Head of caudate nucleus (tissue), 42 donors: ENCODE results near the gene PLEKHH1.

Source experiments
- DNase-seq, 42 donors: peaks; one replicate each; pipeline versions ENCODE4 v3.0.0 to v3.0.0-alpha.2; 2020 to 2021; ENCODE audit warnings: mixed read lengths in 7 of 42
- intact Hi-C: fragments of 100-400 bp; cut with DNase I; formaldehyde crosslinking; loops from one replicate; pipeline ENCODE4 v1.15.0; 2022

The PLEKHH1 gene

DNA sequence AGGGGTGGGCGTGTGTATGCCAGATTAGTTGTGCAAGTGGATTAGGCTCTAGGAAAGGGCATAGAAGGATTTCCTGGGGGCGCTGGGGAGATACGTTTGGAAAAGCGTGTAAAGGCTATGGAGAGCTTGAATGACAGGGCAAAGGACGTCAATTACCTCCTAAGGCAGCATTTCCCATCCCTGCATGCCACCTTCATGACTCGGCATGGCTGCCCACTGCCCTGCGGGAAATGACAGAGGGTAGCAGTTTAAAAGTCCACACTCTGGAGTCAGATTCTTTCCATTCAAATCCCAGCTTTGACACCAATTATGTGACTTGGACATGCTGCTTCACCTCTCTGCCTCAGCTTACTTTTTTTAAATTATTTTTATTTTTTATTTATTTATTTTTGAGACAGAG is 29.8 kb upstream of the PLEKHH1 start:
- no peak for DNase-seq
- intact Hi-C loops: no loop called here

DNA sequence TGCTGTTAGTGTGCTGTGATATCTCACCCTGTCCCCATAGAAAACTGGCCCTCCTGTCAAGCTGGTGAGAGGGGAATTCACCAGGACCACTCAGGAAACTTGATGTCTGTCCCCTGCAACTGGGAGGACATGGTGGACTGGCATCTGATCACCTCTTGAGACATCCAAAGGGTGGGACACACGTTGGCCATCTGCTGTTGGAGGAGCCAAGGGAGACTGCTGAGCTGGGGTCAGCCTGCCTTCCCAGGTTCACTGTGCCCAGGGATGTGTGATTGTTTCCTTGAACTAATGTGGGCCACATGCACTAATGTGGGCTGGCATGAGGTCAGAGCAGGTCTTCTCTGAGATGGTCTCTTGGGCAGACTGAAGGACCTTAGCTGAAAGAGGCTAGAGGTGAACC is 27.8 kb upstream of the PLEKHH1 start:
- DNase-seq: no peak
- intact Hi-C loops: no loop called here

DNA sequence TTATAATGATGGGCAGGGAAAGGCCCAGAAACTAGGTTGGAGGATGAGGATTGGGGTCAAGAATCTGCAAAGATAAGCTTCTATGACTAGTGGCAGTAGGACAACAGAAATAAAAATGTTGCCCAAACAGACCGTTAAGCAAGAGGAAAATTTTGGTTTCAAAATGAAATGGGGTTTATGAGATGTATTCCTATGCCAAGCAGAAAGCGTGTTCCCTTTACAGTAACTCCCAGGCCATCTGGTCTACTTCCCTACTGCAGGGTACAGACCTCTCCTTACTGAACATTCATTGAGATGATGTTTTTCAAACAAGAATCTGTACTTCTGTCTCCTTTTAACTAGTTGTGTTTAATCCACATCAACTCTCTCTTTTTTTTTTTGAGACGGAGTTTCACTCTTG is 24.1 kb upstream of the PLEKHH1 start:
- DNase-seq: no peak
- intact Hi-C loops: no loop called here

DNA sequence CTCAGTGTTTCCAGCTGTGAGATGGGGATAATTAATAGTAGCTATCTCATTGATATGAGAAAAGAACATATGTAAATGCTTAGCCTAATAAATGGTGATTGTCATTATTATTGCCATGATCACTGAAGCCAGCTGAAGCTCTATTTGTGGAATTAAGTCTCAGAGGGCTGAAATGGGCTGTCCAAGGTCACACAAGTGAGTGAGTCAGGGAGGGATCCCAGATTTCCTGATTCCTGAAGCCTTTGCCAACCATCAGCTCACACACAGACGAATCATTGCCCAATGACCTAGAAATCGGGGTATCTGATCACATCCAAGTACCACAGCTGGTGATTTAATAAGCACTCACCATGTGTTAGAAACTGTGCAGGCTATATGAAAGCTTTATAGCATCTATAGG is 23.0 kb upstream of the PLEKHH1 start:
- intact Hi-C loops: loop anchor here (10.0 kb wide), 2 partner anchors 75 to 155 kb away; no protein-coding TSS in a partner anchor
- no peak for DNase-seq

DNA sequence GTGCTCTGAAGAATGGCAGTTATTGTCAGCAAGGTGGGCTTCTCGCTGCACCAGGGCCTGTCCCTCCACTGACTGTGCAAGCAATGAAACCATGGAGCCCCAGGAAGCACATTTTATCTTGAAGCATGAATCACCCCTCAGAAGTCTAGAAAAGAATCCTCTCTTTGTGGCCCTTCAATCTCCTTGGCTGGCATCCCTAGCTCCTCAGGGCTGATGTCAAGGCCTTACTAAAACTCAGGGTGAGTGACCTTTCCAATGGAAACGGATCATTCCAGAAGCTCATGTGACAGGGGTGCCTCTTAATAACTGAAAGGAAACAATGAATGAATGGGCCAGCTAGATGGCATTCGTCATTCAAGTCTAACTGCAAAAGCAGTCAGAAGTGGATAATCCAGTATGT is 22.3 kb upstream of the PLEKHH1 start:
- peak in 2 of 42 donors; percentile 44 to 51 for DNase-seq
- intact Hi-C loops: loop anchor here (10.0 kb wide), 2 partner anchors 76 to 154 kb away; no protein-coding TSS in a partner anchor

DNA sequence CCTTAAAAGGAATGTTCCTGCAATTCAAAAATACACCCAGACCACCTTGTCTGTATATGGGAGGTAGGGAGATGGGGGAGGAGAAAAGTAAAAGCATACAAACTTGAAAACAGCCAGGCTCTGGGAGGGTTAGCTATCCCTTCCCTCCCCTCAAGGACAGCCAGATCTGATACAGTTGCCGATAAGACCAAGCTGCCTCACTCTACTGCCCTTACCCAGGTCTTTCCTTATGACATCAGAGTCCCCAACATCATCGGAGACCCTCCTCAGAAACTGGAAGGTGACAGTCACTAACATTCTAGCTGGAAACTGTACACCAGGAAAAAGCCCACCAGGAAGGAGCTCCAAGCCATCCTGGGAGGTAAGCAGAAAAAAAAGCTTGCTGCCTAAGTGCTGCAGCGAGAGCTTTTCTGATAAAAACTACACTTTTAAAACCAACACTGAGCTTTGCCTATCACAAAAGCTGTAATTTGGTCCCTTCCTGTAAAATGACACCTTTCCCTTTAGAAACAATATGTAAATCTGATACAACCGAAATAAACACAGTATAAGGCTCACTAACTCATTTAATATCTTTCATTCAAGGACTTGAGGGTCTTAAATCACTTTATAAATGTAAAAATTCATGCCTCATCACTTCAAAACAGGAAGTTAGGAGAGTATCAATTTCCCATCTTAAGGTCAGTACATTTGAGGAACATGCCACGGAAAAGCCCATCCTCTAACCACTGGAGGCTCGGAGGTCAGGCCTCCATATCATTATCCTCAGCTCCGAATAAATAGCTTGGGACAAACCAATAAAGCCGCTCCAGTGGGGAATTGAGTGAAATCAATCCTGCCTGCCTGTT is 20.4 kb upstream of the PLEKHH1 start:
- intact Hi-C loops: loop anchor here (10.0 kb wide), 2 partner anchors 78 to 152 kb away; no protein-coding TSS in a partner anchor
- no peak for DNase-seq

DNA sequence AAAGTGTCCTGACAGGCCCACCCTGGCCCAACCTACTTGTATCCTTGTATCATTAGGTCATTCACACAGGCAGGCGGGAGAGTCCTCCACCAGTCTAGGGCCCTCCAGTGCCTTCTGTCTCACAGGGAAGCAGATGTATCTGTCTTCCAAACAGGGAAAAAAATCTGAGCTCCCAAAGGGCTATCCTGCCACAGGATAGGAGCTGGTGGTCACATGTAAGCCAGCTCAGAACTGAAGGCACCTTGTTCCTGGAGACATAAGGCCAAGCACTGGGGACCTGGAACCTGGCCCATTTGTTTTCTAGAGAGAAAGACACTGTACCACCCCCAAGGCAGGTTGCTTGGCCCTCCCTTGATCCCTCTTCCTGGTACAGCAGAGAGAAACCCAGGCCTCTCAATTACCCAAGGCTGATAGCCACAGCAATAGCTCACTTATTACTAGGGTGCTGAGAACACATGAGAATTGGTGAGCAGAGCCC is 19.4 kb upstream of the PLEKHH1 start:
- intact Hi-C loops: loop anchor here (10.0 kb wide), 2 partner anchors 79 to 151 kb away; no protein-coding TSS in a partner anchor
- DNase-seq: no peak

DNA sequence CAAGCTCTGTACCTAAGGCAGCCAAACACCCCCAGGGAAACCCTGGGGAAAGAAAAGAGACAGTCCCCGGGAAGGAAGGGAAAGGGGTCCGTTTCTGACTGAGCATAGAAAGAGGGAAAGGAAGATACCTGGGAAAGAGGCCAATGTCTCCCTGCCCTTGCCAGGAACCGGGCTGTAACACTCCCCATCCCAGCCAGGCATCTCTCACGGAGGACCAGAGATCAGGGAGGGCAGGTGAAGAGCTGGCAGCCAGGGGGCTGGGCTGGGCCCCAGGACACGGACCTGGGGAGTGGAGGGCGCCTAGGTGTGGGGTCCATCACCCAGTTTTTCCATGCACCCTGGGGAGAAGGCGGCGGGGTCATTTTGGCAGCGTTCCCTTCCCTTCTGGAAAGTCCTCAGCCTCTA is 18.9 kb upstream of the PLEKHH1 start:
- peak in 1 of 42 donors; percentile 17 for DNase-seq
- intact Hi-C loops: loop anchor here (10.0 kb wide), 2 partner anchors 79 to 151 kb away; no protein-coding TSS in a partner anchor

DNA sequence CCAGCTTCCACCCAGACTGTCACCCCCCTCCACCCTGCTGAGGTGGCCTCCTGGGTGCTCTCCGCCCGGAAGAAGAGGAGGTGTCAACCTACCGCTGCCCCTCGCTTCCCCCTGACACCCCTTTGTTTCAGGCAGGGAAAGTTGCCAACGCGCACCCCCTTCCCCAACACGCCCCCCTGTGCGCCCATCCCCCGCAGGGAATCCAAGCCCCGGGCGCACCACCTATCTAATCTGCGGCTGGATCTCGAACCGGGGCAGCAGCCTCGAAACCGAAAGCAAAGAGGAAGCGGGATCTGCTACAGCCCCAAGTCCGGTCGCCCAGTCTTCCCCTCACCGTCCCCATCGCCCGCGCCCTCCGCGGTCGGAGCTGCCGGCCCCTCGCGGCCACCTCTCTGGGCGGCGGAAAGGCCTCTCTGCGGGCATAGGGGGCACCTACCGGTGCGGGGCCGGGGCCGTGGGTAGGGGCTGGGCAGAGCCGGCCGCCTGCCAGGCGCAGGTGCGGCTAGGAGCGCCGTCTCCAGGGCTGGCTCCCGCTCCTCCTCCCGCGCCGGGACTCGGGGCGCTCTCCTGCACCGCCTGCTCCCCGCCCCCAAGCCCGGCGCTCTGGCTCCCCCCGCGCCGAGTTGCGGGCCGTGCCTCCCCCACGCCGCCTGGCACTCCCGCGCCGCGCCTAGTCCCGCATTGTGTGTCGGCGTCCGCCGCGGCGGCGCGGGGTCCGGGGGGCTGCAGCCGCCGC is 18.3 kb upstream of the PLEKHH1 start:
- DNase-seq: peak in 36 of 42 donors; percentile 41 to 80 (median 62)
- intact Hi-C loops: loop anchor here (10.0 kb wide), 2 partner anchors 80 to 150 kb away; no protein-coding TSS in a partner anchor

DNA sequence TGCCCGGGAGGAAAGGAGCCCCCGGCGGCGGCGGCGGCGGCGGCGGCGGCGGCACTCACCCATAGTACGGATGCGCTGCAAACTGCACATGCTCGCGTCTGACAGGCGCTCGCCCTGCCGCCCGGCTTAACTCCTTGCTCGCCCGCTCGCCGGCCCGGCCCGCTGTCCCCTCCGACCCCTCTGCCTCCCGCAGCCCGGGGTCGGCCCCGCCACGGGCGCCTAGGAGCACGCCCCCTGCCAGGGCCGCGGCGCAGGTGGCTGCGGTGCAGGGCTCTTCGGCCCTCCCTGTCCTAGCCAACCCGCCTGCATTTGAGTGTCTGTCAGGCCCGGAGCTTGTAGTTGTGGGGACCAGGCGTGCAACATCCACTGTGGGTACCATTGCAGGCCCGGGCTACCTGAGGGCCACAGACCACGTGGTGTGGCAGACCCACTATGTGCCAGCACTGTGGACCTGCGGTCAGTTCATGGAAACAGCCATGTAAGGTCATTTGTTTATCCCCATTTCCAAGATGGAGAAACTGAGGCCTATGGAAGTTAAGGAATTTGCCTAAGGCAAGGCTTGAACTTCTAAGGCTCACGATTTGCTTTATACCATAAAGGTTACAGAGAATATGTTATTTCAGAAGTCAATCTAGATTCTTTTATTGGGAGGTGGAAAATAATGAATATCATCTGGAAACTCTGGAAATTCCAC is 17.6 kb upstream of the PLEKHH1 start:
- intact Hi-C loops: loop anchor here (10.0 kb wide), 2 partner anchors 81 to 149 kb away; no protein-coding TSS in a partner anchor
- peak in 21 of 42 donors; percentile 34 to 77 (median 56) for DNase-seq

DNA sequence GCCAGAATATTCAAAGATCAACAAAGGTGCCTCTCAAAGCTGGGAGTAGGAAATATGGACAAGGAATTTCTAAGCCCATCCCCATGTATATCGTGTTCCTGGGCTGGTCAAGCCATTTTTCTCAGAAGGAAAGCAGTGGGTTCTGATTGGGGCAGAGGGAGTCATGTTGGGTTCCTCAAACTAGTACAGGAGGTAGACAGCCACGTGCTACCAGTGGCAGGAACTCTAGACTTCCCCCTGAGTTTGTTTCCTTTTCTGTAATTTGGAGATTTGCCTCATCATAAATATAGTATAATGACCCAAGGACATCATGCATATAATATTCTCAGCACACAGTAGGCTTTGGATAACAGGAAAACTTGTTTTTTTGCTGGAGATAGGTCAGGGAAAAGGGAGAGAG is 16.4 kb upstream of the PLEKHH1 start:
- peak in 1 of 42 donors; percentile 47 for DNase-seq
- intact Hi-C loops: loop anchor here (10.0 kb wide), 2 partner anchors 82 to 148 kb away; no protein-coding TSS in a partner anchor

DNA sequence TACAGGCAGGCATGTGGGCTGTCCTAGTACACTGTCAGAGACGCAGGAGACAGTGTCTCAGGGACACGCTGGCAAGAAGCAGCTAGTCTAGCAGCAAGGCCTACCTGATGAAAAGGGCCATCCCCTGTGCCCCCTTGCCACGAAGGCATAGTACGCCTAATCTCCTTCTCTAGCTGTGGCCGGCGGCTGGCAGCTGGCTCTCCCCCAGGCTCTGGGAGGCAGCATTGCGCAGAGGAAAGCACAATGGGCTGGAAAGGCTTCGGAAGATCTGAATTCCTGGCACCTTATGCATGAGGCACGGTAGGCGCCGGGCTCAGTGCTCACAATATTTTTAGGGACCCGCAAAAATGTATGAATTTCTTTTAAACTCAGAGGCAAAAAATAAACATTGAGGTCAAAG is 16.0 kb upstream of the PLEKHH1 start:
- DNase-seq: peak; percentile 48 to 90 (median 76)
- intact Hi-C loops: loop anchor here (10.0 kb wide), 2 partner anchors 82 to 148 kb away; no protein-coding TSS in a partner anchor

DNA sequence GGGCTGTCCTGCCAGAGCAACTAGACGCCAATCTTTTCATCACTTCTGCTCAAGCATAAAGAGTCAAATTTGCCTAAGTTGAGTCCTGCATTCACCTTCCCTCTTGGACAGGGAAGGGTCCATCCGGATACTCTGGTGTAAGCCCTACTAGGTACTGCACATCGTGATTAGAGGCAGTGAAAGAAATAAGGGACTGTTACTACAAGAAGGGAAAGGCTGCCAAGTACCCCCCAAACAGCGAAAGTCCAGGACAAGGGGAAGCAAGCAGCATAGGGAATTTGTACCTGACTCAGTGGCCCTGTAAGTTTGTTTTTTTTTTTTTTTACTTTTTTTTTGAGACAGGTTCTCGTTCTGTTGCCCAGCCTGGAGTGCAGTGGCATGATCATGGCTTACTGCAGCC is 13.7 kb upstream of the PLEKHH1 start:
- intact Hi-C loops: loop anchor here (10.0 kb wide), 2 partner anchors 85 to 145 kb away; no protein-coding TSS in a partner anchor
- DNase-seq: no peak

DNA sequence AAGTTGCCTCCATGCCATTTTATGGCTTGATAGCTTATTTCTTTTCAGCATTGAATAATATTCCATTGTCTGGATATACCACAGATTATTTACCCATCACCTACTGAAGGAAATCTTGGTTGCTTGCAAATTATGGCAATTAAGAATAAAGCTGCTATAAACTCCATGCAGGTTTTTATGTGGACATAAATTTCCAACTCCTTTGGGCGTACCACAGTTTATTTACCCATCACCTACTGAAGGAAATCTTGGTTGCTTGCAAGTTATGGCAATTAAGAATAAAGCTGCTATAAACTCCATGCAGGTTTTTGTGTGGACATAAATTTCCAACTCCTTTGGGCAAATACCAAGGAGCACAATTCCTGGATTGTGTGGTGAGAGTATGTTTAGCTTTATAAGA is 12.6 kb upstream of the PLEKHH1 start:
- intact Hi-C loops: no loop called here
- no peak for DNase-seq

DNA sequence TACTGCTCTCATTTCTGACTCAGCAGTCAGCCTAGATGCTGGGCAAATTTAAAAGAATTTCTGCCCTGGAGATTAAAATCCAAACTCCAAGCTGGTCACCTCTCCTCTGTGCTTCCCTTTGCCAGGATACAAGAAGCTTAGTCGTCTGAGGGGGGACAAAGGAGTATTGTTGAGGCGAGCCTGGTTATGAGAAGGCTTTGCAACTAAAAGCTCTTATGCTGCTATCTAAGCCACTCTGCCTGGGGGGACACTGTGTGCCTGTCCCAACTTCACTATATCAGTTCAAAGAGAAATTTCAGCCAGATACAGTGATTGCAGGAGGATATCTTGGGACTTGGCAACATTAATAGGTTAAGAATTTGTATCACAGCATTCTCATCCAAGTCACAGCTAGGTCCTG is 10.8 kb upstream of the PLEKHH1 start:
- DNase-seq: peak in 12 of 42 donors; percentile 28 to 75 (median 52)
- intact Hi-C loops: no loop called here

DNA sequence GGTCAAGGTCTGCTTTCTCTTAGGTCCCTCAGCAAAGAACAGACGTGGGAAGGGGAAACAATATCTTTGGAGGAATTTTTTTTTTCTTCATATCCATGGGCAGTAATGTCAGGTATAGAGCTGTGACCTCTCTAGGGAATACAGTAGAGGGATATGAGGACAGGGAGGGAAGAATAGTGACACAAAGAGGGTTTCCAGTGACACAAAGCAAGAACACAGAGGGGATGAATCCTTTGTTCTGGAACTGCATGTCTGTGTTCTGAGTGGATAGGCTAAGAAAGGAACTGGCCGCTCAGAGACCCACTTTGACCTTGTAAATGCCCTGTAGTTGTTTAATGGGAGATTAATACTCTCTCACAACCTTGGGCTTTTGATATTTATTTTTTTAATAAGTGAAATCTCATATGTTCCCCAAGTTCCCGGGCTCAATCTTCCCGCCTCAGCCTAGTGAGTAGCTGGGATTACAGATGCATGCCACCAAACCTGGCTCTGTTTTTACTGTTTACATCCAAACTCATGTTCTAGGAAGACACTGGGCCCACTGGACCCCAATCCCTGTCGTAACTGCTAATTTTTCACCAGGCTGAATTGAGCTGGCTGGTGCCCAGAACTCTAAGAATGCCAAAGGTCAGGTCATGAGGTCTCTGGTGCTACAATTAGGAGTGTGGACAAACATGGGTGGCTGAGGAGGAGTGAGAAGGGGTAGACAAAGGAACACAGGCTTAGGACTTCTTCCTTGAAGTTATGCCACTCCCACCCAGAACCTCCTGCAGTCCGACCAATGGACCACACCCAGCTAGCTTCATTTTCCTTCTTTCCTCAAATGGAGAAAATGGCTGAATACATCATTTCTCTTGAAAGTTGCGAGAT is 9.1 kb upstream of the PLEKHH1 start:
- intact Hi-C loops: no loop called here
- DNase-seq: no peak

DNA sequence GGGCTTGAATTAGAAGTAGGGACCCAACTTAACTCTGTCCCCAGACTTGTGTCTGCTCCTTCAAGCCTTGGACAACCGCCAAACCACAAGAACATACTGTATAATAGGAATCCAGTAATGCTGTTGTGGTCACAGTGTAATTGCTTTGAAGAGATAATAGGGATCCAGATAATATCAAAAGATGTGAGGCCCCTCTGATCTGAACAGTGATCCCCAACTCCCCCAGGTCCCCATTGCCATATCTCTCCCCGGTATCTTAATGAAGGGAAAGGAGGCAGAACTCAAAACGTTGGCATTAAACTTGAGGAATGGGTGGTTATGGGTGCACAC is 8.5 kb upstream of the PLEKHH1 start:
- intact Hi-C loops: no loop called here
- no peak for DNase-seq

DNA sequence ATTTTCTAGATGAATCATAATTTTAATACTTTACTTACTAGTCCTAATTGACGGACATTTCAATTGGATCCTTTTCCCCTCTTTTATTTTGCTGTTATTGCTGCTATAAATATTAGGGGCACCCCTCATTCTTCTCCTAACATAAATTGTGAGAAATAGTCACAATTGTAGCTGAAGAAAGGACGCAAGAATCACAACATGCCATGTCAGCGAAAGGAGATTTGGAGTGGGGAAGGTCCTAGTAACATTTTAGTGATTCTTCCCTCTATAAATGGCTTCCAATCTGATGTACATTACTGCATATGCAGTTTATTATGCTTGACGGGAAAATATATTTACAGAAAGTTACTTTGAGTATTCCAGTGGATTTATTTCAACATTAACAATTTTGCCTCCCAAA is 7.7 kb upstream of the PLEKHH1 start:
- no peak for DNase-seq
- intact Hi-C loops: no loop called here
